ENCODE measurements around the gene CCDC87. TPM values are rescaled to one million over a fixed set of nuclear protein-coding genes. Genes with fewer than 3 reads are reported as not detected.
A peak's percentile ranks its signal among the peaks of the same experiment; 100 is the strongest.
"Not testable (repeated sequence)": the region's sequence is repeated elsewhere in the genome, so short reads cannot be mapped to it uniquely, and the experiment has no call there.

Gene CCDC87
- total and polyA plus RNA-seq, 4 donors, result 0.12 to 0.67 (median 0.22) TPM

DNA sequence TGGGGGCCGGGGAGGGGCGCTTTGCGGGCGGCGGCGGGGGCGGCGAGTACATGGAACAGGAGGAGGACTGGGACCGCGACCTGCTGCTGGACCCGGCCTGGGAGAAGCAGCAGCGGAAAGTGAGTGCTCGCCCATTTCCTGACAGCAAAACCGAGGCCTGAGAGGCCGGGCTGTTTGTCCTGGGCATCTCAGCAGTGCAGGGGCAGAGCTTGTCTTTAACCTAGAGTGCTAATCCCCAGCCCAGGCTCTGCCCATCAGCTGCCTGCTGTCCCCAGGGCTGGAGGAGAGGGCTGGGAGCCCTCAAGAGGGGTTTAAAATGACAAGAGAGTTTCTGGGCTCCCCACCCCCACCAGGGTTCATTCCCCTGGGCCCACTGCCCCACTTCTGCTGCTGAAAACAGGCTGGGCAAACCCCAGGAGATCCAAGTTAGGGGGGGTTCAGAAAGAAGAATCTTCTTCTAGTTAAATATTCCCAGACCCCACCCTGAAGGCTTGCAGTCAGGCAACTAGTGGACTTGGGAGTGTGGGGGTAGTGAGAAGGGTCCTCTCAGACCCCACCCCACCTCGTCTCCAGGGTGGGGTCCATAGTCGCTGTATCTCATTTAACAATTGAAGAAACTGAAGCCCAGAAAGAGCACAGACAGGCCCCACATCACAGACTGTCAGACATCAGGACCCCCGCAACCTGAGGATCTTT, 45.7 kb downstream of the CCDC87 start:
- DNase-seq (no peak), ATAC-seq (ENCODE audit: insufficient read depth, low FRiP score) (no peak)
- H3K9ac ChIP-seq (ENCODE audit: insufficient read depth in 1 of 2, low read length in 2 of 2), result no peak overlapping the region
- no peak overlapping the region for H3K27ac ChIP-seq (ENCODE audit: low read depth in 1 of 2, low read length in 1 of 2)
- TF ChIP-seq, protein P1, sequence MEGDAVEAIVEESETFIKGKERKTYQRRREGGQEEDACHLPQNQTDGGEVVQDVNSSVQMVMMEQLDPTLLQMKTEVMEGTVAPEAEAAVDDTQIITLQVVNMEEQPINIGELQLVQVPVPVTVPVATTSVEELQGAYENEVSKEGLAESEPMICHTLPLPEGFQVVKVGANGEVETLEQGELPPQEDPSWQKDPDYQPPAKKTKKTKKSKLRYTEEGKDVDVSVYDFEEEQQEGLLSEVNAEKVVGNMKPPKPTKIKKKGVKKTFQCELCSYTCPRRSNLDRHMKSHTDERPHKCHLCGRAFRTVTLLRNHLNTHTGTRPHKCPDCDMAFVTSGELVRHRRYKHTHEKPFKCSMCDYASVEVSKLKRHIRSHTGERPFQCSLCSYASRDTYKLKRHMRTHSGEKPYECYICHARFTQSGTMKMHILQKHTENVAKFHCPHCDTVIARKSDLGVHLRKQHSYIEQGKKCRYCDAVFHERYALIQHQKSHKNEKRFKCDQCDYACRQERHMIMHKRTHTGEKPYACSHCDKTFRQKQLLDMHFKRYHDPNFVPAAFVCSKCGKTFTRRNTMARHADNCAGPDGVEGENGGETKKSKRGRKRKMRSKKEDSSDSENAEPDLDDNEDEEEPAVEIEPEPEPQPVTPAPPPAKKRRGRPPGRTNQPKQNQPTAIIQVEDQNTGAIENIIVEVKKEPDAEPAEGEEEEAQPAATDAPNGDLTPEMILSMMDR (IDR thresholded peaks at IDR 0.05; ENCODE audit: control extremely low read depth, extremely low read depth), result no peak
- H3K4me3 ChIP-seq, result no peak overlapping the region
- peaks cover 0 to 7% (median 0%) of the 10 kb centered on the region in 4 donors for H3K36me3 ChIP-seq (ENCODE audit: control insufficient read depth in 4 of 4, insufficient read depth in 4 of 4, low read length in 4 of 4)
- 35 to 46% methylated on average over 18 of the region's 18 CpGs for WGBS, 2 donors
- peaks cover 0 to 2% (median 0%) of the 10 kb centered on the region in 3 donors for H3K27me3 ChIP-seq (ENCODE audit: control insufficient read depth in 3 of 3, insufficient read depth in 3 of 3, low read length in 2 of 3)
- no peaks in the 10 kb centered on the region for H3K9me3 ChIP-seq (ENCODE audit: control insufficient read depth in 4 of 4, insufficient read depth in 3 of 4, low read length in 3 of 4)
- peaks cover 0 to 14% (median 7%) of the 10 kb centered on the region in 5 donors for H3K4me1 ChIP-seq (ENCODE audit: control insufficient read depth in 5 of 5, insufficient read depth in 5 of 5, low read length in 5 of 5)

DNA sequence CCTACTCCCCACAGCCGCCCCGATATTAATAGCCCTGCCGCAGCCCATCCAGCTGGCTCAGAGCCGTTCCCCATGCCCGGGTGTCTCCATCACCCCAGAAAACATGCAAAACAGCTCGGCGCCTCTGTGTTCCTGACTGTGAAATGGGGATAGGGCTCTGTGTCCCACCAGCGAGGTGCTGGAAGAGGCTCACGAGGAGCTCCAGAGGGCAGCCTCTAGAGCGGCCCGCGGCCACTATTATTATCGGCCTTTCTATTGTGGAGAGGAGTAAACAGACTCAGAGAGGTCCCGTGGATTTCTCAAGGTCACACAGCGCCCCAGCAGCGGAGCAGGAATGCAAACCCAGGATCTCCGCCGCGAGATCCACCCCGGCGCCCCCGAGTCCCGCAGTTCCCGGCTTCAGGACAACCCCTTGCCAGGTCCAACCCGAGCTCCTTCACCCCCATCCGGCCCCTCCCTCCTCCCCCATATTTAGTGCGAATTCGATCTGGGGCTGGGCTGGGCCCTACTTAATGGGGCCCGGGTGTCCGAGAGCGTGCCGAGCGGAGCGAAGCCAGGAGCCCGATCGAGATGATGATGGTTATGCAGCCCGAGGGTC, 46.4 kb downstream of the CCDC87 start, which contains the start of gene ACTN3:
TSS of gene ACTN3 (plus strand) at position 536 of the 598 bp plus-strand sequence. CDS start at position 571, 35 bp downstream.
- Histone ChIP-seq H3K27me3 (ENCODE audit: control insufficient read depth in 3 of 3, insufficient read depth in 3 of 3, low read length in 2 of 3) (peaks cover 0 to 2% (median 0%) of the 10 kb centered on the region in 3 donors), H3K4me3 (peak within 1 kb of the TSS; percentile 93), H3K36me3 (ENCODE audit: control insufficient read depth in 4 of 4, insufficient read depth in 4 of 4, low read length in 4 of 4) (peaks cover 0 to 11% (median 0%) of the 10 kb centered on the region in 4 donors), H3K27ac (ENCODE audit: low read depth in 1 of 2, low read length in 1 of 2) (peak within 1 kb of the TSS; percentile 68 to 87), H3K9me3 (ENCODE audit: control insufficient read depth in 4 of 4, insufficient read depth in 3 of 4, low read length in 3 of 4) (no peaks in the 10 kb centered on the region), H3K9ac (ENCODE audit: insufficient read depth in 1 of 2, low read length in 2 of 2) (peak within 1 kb of the TSS in 1 of 2 donors; percentile 37), H3K4me1 (ENCODE audit: control insufficient read depth in 5 of 5, insufficient read depth in 5 of 5, low read length in 5 of 5) (peaks cover 0 to 14% (median 7%) of the 10 kb centered on the region in 5 donors)
- peak in 2 of 3 donors; percentile 11 to 23 for DNase-seq
- ATAC-seq (ENCODE audit: insufficient read depth, low FRiP score), result no peak
- TF ChIP-seq, protein P1 (IDR thresholded peaks at IDR 0.05; ENCODE audit: control extremely low read depth, extremely low read depth), result no peak
- 5 to 7% methylated on average over 37 of the region's 37 CpGs for WGBS, 2 donors

DNA sequence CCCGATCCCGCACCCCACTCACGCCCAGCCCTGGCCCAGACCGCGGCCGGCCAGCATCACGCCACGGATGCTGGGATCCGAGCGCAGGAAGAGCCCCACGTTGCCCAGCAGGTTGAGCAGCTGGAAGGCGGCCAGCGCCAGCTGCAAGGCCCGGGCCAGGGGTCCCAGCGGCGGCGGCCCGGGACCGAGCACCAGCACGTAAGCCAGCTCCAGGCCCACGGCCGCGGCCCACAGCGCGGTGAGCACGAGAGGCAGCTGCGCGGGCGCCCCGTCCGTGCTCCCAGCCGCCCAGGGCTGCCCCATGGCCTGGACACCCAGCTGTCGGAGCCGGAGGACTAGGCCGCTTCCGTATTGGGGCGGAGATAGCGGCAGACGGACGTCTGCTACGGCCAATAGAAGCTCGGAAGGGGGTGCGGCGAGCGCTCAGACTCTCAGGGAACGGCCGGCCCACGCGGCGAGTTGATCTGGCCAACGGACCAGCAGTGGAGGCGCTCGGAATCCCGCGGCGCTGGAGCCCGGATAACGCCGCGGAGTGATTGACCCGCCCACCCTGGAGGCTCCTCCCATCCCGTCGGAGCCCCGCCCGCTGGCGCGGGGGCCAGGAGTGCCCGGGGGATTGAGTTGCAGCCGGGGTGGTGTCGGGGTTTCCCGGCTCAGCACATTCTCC, 47.0 kb downstream of the CCDC87 start, which contains the start of gene ZDHHC24:
TSS of gene ZDHHC24 (minus strand) at position 348 of the 667 bp plus-strand sequence. CDS start at position 303, 45 bp downstream.
- Histone ChIP-seq H3K36me3 (ENCODE audit: control insufficient read depth in 4 of 4, insufficient read depth in 4 of 4, low read length in 4 of 4) (peaks cover 0 to 13% (median 0%) of the 10 kb centered on the region in 4 donors), H3K27me3 (ENCODE audit: control insufficient read depth in 3 of 3, insufficient read depth in 3 of 3, low read length in 2 of 3) (peaks cover 0 to 2% (median 0%) of the 10 kb centered on the region in 3 donors), H3K9ac (ENCODE audit: insufficient read depth in 1 of 2, low read length in 2 of 2) (peak within 1 kb of the TSS; percentile 37 to 42), H3K27ac (ENCODE audit: low read depth in 1 of 2, low read length in 1 of 2) (peak within 1 kb of the TSS; percentile 68 to 87), H3K4me3 (peak within 1 kb of the TSS; percentile 93), H3K9me3 (ENCODE audit: control insufficient read depth in 4 of 4, insufficient read depth in 3 of 4, low read length in 3 of 4) (no peaks in the 10 kb centered on the region), H3K4me1 (ENCODE audit: control insufficient read depth in 5 of 5, insufficient read depth in 5 of 5, low read length in 5 of 5) (peaks cover 0 to 14% (median 7%) of the 10 kb centered on the region in 5 donors)
- TF ChIP-seq, protein P1 (IDR thresholded peaks at IDR 0.05; ENCODE audit: control extremely low read depth, extremely low read depth), result no peak
- WGBS, 2 donors, result 0% methylated on average over 69 to 71 of the region's 71 CpGs
- DNase-seq (peak; percentile 94 to 95 (median 94)), ATAC-seq (ENCODE audit: insufficient read depth, low FRiP score) (peak; percentile 97)

DNA sequence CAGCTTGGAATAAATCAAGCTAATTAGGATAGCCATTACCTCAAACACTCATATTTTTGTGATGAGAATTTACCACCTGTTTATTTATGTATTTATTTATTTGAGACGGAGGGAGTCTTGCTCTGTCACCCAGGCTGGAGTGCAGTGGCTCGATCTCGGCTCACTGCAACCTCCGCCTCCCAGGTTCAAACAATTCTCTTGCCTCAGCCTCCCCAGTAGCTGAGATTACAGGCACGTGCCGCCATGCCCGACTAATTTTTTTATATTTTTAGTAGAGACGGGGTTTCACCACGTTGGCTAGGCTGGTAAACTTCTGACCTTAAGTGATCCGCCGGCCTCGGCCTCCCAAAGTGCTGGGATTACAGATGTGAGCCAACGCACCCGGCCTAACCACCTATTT, 47.9 kb downstream of the CCDC87 start:
- not testable (repeated sequence) for H3K27me3 ChIP-seq (ENCODE audit: control insufficient read depth in 3 of 3, insufficient read depth in 3 of 3, low read length in 2 of 3); DNase-seq; H3K9me3 ChIP-seq (ENCODE audit: control insufficient read depth in 4 of 4, insufficient read depth in 3 of 4, low read length in 3 of 4); H3K27ac ChIP-seq (ENCODE audit: low read depth in 1 of 2, low read length in 1 of 2); ATAC-seq (ENCODE audit: insufficient read depth, low FRiP score)
- H3K4me1 ChIP-seq (ENCODE audit: control insufficient read depth in 5 of 5, insufficient read depth in 5 of 5, low read length in 5 of 5), result peaks cover 0 to 14% (median 7%) of the 10 kb centered on the region in 5 donors
- peaks cover 0 to 13% (median 0%) of the 10 kb centered on the region in 4 donors for H3K36me3 ChIP-seq (ENCODE audit: control insufficient read depth in 4 of 4, insufficient read depth in 4 of 4, low read length in 4 of 4)
- peak overlapping the region; percentile 93 for H3K4me3 ChIP-seq
- H3K9ac ChIP-seq (ENCODE audit: insufficient read depth in 1 of 2, low read length in 2 of 2), result peak overlapping the region in 1 of 2 donors; percentile 42
- WGBS, 2 donors, result 70 to 75% methylated on average over 14 of the region's 14 CpGs

Data from lung (tissue), 12 donors.